Measurements from ENCODE around the gene APH1B.

GRCh38 chr15:63319065-63319464, 41.7 kb downstream of the APH1B start:
- TF ChIP-seq CTCF (IDR thresholded peaks at IDR 0.05) = no peak
- TF ChIP-seq POLR2A (IDR thresholded peaks at IDR 0.05) = no peak

All from uterus (tissue), 2 donors.